Stimulated activated CD8-positive, alpha-beta memory T cell treated with anti-CD3 and anti-CD28 coated beads, Interleukin-4, amount 100 ng/mL, for 1 hour (primary cell): ENCODE results near the gene RPS27L.

Experiments
- DNase-seq, 2 donors: peaks; one replicate each; pipeline ENCODE4 v3.0.0-alpha.2; 2020; ENCODE audit warnings: low read depth in 2 of 2, low spot score in 1 of 2

RPS27L gene

DNA sequence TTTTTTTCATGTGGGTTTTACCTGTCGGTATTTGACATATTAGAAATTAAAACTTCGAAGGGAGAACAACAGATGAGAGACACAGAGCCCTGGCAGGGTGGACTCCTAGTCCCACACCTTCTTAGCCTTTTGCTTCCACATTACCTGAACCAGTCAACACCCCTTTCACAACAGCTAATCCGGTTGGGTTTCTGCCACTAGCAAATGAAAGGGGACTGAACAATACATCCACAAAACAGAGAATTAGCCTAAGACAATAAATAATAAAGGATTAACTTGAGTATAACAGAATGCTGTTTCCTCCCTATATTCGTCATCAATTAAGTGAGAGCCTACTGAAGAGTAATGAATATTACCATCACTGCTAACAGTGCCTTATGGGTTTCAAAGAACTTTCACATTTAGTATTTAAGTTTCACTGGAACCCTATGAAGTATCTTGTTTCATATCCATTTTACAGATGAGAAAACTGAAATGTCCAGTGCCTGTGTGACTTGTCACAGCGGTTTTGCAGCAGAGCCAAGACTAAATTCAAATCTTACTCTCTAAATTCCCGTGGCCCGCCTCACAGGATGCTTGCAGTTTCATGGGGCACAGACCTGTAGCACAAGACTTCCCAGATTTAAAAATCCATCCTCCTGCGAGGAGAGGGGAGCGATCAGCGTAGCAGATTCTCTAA lies 31.1 kb upstream of the RPS27L start:
- no peak for DNase-seq

GRCh38 chr15:63187589-63188226 lies 30.4 kb upstream of the RPS27L start:
- no peak for DNase-seq

DNA sequence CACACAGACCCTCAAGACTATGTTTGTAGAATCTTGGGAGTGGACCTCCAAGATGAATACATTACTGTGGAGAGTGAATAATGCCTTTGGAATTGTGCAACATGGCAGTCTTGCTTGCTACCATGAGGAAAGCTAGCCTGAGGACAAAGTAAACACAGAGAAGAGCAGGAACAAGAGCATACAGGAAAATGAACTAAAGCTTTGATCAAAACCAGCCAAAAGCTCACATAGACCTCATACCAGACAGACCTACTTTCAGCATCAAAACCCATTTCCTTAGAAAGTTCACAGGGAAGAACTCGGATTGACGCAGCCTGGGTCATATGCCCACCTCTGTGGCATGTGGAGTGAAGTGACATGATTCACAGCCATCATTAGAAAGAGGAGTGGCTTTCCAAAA lies 28.8 kb upstream of the RPS27L start:
- DNase-seq = no peak

GRCh38 chr15:63185206-63185605 lies 27.9 kb upstream of the RPS27L start:
- no peak for DNase-seq

- DNase-seq = no peak
These were observed 24.4 kb upstream of the RPS27L start for GRCh38 chr15:63181648-63182047.

DNA sequence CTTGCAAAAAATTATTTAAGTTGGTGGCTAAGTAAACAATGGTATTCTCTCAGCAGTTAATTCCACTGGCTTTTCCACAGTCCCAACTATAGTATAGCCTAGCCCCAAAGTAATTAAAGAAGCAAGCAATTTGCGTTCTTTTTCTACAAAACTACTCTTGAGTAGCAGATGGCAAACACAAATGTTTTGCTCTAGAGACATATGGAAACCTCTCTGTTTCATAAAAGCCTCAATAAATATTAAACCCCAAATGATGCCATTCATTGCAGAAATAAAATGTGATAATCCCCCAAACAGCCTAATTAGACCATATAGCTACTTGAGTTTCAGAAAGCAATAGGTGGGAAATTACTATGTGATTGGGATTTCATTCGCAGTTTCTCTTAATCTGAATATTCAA lies 23.5 kb upstream of the RPS27L start:
- DNase-seq = no peak

- no peak for DNase-seq
These were observed 20.8 kb upstream of the RPS27L start for GRCh38 chr15:63178034-63178433.

DNA sequence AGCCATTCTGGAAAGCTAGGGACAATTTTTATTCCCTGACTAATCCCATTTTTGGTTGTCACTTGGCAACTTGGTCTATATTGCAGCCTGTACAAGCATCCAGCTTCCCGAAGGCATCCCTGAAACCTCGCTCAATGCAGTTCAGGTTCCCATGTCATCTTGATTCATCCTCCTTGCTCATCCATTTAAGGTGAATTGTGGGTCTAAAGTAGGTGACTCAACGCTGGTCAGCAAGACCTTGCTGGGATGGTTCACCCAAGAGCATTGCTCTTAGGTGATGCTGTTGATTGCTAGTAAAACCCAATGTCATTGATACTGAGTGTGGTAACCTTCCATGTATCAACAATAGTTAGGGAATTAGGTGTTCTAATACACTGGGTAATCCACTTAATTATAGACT lies 19.0 kb upstream of the RPS27L start:
- DNase-seq = no peak

DNA sequence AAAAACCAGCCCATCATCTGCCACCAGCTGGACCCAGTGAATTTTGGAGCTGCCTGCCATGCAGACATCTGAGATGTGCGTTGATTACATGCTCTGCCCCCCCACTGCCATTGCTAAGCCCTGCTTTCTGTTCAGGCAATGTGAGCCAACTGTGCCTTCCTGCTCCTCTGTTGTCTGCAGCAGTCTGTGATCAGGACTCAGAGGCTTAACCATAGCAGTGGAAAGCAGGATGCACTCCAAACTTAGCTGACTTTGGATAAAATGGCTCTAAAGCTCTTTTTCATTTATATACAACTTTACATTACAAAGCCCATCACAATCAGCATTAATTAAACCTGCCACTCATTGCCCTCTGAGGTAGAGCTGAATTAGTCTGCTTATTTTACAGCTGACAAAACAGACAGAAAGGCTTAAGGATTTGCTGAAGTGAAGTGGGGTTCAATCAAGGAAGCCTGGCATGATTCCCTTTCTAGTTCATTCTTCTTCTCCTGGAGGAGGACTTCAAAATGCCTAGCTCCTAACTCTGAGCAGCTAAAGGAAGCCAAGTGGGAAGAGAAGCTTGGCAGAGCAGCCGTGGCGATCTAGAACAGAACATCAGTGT lies 15.7 kb upstream of the RPS27L start:
- no peak for DNase-seq

GRCh38 chr15:63172376-63172775 lies 15.1 kb upstream of the RPS27L start:
- no peak for DNase-seq

DNA sequence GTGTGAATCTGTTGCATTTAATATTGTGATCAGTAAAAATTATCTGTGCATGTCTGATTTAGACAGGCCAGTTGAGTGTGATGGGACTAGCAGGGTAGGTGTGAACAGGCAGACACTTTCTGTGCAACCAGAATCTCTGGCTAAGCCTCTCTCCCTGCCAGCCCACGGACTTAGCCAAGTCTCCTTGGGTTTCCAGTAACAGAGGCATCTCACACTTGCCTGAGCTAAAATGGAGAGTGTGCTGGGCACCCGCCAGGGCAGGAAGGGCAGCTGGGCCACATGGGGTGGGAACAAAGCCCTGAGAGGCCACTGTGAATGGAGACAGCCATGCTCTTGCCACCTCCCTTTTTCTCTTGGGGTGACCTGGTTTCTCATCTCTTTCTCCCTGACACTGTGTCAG lies 12.5 kb upstream of the RPS27L start:
- no peak for DNase-seq

- no peak for DNase-seq
These were observed 8.9 kb upstream of the RPS27L start for GRCh38 chr15:63166219-63166618.

DNA sequence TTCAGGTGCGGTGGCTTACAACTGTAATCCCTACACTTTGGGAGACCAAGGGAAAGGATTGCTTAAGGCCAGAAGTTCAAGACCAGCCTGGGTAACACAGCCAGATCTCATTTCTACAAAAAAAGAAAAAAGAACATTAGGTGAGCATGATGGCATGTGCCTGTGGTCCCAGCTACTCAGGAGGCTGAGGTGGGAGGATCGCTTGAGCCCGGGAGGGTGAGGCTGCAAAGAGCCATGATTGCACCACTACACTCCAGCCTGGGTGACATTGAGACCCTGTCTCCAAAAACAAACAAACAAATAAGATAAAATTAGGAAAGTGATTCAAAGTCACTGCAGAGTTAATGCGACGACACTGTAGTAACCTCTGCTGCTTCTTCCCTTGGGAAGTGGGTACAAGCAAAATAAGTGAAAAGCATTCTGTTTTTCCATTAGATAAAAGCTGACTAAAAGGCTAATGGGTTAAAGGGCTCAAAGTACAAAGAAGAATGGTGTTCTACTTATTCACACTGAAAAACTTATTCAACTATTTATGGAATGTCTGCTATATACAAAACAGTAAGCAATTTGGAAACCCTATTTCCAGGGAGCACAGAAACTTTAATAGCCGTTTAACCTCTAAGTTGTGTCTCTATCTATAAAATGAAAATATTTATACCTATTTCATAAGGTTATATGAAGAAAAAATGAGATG lies 8.0 kb upstream of the RPS27L start:
- DNase-seq = no peak

DNA sequence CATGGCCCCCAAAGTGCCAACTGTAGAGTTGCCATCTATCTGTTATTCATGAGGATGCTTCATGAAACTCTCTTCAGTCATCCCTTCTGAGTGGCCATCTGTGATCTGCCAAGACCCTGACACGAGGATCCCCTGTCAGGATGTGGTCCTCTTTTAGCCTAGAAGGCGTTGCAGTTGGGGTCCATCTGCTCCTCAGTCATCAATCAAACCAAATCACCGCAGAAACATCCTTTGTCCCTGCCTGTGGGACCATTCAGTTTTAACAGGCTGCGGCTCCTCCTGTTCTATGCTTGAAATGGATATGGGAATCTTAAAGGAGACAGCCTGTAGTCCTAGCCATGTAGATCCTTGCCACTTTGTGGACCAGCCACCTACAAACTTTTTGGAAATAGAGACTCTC lies 5.9 kb upstream of the RPS27L start:
- no peak for DNase-seq

DNA sequence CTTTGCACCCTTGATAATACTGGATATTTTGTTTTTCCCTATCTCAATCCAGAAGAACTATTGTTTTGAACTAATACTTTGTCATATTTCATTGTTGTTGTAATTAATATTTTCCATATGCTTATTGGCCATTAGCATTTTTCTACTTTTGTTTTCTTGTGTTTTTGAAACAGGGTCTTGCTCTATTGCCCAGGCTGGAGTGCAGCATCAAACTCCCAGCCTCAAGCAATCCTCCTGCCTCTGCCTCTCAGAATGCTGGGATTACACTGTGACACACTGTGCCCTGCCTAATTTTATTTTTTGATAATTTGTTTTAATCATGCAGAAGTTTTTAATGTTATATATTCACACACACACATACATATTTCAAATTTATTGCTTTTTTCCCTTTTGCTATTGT lies 3.4 kb upstream of the RPS27L start:
- no peak for DNase-seq

DNA sequence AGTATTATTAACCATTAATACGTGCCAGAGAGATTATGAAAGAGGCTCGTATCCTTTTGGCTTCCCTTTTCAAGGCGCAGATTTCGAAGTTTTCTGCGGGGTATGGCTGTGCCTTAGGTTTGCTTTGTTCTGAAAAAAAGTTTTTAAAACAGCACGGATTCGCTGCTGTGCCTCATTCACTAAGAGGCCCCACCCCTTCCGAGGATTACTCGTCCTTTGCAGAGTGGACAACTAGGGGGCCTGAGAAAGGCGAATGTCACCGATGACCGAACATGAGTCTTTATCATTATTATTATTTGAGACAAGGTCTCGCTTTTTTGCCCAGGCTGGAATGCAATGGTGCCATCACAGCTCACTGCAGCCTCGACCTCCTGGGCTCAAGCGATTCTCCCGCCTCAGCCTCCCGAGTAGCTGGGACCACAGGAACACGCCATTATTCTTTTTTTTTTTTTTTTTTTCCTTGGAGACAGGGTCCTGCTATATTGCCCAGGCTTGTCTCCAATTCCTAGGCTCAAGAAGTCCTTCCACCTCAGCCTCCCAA lies 684 bp upstream of the RPS27L start:
- no peak for DNase-seq

DNA sequence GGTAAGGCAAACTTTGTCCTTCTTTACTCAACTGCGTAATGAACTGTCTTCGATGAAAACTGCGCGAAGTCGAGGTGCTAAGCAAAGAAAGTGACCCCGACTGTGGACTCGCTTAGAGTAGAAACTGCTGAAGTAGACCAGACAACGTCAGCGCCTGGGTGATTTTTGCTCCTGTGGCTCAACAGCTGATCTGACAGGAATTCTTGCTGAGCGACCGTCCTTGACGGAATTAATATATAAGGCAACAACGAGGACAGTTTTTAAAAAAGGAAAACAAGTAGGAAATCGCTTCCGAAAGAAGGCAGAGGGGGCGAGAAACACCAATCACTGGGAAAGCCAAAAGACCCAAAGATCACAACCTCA lies 541 bp downstream of the RPS27L start:
- DNase-seq = no peak

GRCh38 chr15:63156086-63156710 lies 1.1 kb downstream of the RPS27L start:
- DNase-seq = no peak

DNA sequence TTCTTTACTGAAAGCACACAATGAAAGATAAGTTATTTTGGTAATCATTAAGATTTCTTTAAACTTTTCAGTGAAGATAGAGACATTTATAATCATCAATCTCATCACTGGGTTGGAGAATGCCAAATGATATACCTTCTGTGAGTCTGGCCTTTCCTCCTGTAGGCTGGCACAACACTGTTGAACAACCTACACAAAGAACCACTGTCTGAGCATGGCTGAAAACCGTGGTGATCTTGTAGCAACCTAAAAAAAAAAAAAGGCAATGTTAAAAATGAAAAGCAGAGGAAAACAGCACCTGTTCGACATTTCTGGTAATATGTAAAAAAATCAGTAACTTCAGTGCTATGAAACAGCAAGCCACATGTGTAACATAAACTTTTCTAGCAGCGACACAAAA lies 1.8 kb downstream of the RPS27L start:
- no peak for DNase-seq

GRCh38 chr15:63151665-63152064 lies 5.6 kb downstream of the RPS27L start:
- no peak for DNase-seq

GRCh38 chr15:63146684-63147083 lies 10.6 kb downstream of the RPS27L start:
- DNase-seq = no peak

DNA sequence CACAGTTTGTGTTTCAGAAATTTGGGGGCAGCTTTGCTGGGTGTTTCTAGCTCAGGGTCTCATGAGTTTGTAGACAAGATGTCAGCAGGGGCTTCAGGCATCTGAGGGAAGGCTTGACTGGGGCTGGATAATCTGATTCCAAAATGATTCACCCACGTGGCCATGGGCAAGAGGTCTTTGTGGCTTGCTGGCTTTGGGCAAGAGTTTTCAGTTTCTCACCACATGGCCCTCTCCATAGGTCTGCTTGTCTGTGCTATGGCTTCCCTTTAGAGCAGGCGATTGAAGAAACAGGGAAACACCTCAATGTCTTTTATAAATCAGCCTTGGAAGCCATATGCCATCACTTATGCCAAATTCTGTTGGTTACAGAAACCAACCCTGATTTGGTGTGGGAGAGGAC lies 11.9 kb downstream of the RPS27L start:
- DNase-seq = no peak
